Smooth muscle cell (in vitro differentiated cells): ENCODE results near the gene SRP68. TPM values are rescaled to one million over a fixed set of nuclear protein-coding genes. Genes with fewer than 3 reads are reported as not detected.

Experiments
- DNase-seq: peaks from one replicate; lab custom pipeline; 2025; ENCODE audit not compliant: unreplicated experiment; lab: John Stamatoyannopoulos, UW
- H2AFZ ChIP-seq: fragments of 200-600 bp; sonication (generic); 2 replicates; pipeline ENCODE4 v1.6.0; 2016; ENCODE audit warnings: antibody characterized with exemption, low read depth, mild to moderate bottlenecking
- H3F3A ChIP-seq: fragments of 200-600 bp; sonication (generic); 2 replicates; pipeline ENCODE4 v1.6.0; 2017; ENCODE audit warnings: antibody characterized with exemption, low read depth
- H3K27ac ChIP-seq: fragments of 200-600 bp; sonication (generic); 2 replicates; pipeline ENCODE4 v1.5.1; 2016; ENCODE audit warnings: low read depth, mild to moderate bottlenecking
- H3K27me3 ChIP-seq: fragments of 200-600 bp; sonication (generic); 2 replicates; pipeline ENCODE4 v1.6.1; 2016; ENCODE audit warnings: low read depth, mild to moderate bottlenecking
- H3K36me3 ChIP-seq: fragments of 200-600 bp; sonication (generic); 2 replicates; pipeline ENCODE4 v1.5.1; 2016; ENCODE audit warnings: low read depth
- H3K4me1 ChIP-seq: fragments of 200-600 bp; sonication (generic); 2 replicates; pipeline ENCODE4 v1.5.1; 2016; ENCODE audit warnings: low read depth
- H3K4me2 ChIP-seq: fragments of 200-600 bp; sonication (generic); 2 replicates; pipeline ENCODE4 v1.6.0; 2016; ENCODE audit warnings: mild to moderate bottlenecking
- H3K4me3 ChIP-seq: fragments of 200-600 bp; sonication (generic); 2 replicates; pipeline ENCODE4 v1.5.1; 2016; ENCODE audit warnings: mild to moderate bottlenecking
- H3K79me2 ChIP-seq: fragments of 200-600 bp; sonication (generic); 2 replicates; pipeline ENCODE4 v1.6.0; 2016; ENCODE audit warnings: low read depth, mild to moderate bottlenecking
- H3K9ac ChIP-seq: fragments of 200-600 bp; sonication (generic); 2 replicates; pipeline ENCODE4 v1.6.0; 2016; ENCODE audit warnings: low read depth
- H3K9me3 ChIP-seq: fragments of 200-600 bp; sonication (generic); replicated peaks from 2 replicates; pipeline ENCODE4 v1.5.1; 2016; ENCODE audit warnings: low read depth
- H4K20me1 ChIP-seq: fragments of 200-600 bp; sonication (generic); 2 replicates; pipeline ENCODE4 v1.6.0; 2016; ENCODE audit warnings: low read depth
- CTCF ChIP-seq: fragments of 200-600 bp; sonication (generic); IDR thresholded peaks from 2 replicates; pipeline ENCODE4 v1.5.1; 2017; ENCODE audit warnings: borderline replicate concordance, mild to moderate bottlenecking, antibody characterized with exemption; ENCODE audit not compliant: insufficient read depth, poor library complexity, severe bottlenecking
- WGBS: methylation state at CpG from one replicate; pipeline ENCODE4 v1.1.7; 2016; ENCODE audit warnings: low lambda C conversion rate; 5-methylcytosine and 5-hydroxymethylcytosine counted together
- polyA plus RNA-seq: library from polyadenylated mRNA; unstranded; fragments of >200 nt; fragmentation: Nextera tagmentation; extraction: Ambion mirVana; gene quantifications from 2 replicates; pipeline ENCODE4 v1.2.1, GENCODE V29; 2016
- total RNA-seq: library from RNA; depleted of rRNA; stranded (reverse); fragments of >200 nt; gene quantifications from 2 replicates; pipeline ENCODE4 v1.2.3, GENCODE V29; 2014

Gene SRP68
- total and polyA plus RNA-seq, 2 experiments from 2014 or later, result 67.5 to 96.3 TPM

- Histone ChIP-seq H3K4me3 (no peak overlapping the region), H3K79me2 (no peaks in the 10 kb centered on the region), H3K27ac (no peak overlapping the region), H3K4me2 (no peak overlapping the region), H2AFZ (no peak overlapping the region), H3K27me3 (no peaks in the 10 kb centered on the region), H3K9ac (no peak overlapping the region), H3K4me1 (no peaks in the 10 kb centered on the region), H3K36me3 (no peaks in the 10 kb centered on the region), H3F3A (peaks cover 5% of the 10 kb centered on the region), H3K9me3 (no peaks in the 10 kb centered on the region), H4K20me1 (peaks cover 63% of the 10 kb centered on the region)
- no peak for DNase-seq
- TF ChIP-seq CTCF, result no peak
- WGBS, result 92% methylated on average over 13 of the region's 13 CpGs
Measured at GRCh38 chr17:76095943-76096342, 23.6 kb upstream of the SRP68 start.

GRCh38 chr17:76094046-76094445 lies 21.7 kb upstream of the SRP68 start:
- 92% methylated on average over 11 of the region's 11 CpGs for WGBS
- Histone ChIP-seq H3K36me3 (no peaks in the 10 kb centered on the region), H4K20me1 (peaks cover 81% of the 10 kb centered on the region), H3K27me3 (no peaks in the 10 kb centered on the region), H3K9ac (no peak overlapping the region), H3K27ac (no peak overlapping the region), H3F3A (peaks cover 5% of the 10 kb centered on the region), H3K79me2 (no peaks in the 10 kb centered on the region), H2AFZ (no peak overlapping the region), H3K4me1 (no peaks in the 10 kb centered on the region), H3K4me2 (no peak overlapping the region), H3K4me3 (no peak overlapping the region), H3K9me3 (no peaks in the 10 kb centered on the region)
- DNase-seq, result no peak
- no peak for TF ChIP-seq CTCF

- WGBS, result 98% methylated on average over 20 of the region's 20 CpGs
- no peaks in the 10 kb centered on the region for H3K36me3 ChIP-seq
- no peak overlapping the region for H3K9ac ChIP-seq
Measured at GRCh38 chr17:76092526-76093413, 20.5 kb upstream of the SRP68 start.

More at GRCh38 chr17:76092526-76093413, 20.5 kb upstream of the SRP68 start:
- Histone ChIP-seq H3K9me3 (no peaks in the 10 kb centered on the region), H3K79me2 (no peaks in the 10 kb centered on the region), H3K4me2 (no peak overlapping the region), H3K27ac (no peak overlapping the region), H2AFZ (no peak overlapping the region), H3K27me3 (no peaks in the 10 kb centered on the region), H4K20me1 (peaks cover 90% of the 10 kb centered on the region), H3K4me3 (no peak overlapping the region), H3K4me1 (no peaks in the 10 kb centered on the region), H3F3A (peaks cover 5% of the 10 kb centered on the region)
- no peak for DNase-seq
- TF ChIP-seq CTCF, result no peak
